ENCODE measurements around the gene PLXNA1.
A peak's percentile ranks its signal among the peaks of the same experiment; 100 is the strongest.

The PLXNA1 gene

GRCh38 chr3:126982471-126983175 lies at the start of gene PLXNA1:
Gene PLXNA1 (plus strand): TSS chr3:126983115. CDS start chr3:126988594, 5,479 bp downstream.
- TF ChIP-seq EP300 (IDR thresholded peaks at IDR 0.05; ENCODE audit: borderline replicate concordance) (peak; percentile 23; the same call in 1 of the 2 replicates), REST (IDR thresholded peaks at IDR 0.05; ENCODE audit: low read depth) (no peak), NFIC (IDR thresholded peaks at IDR 0.05) (no peak), FOXM1 (IDR thresholded peaks at IDR 0.05; ENCODE audit: borderline replicate concordance, low read depth) (no peak), EGR1 (IDR thresholded peaks at IDR 0.05) (no peak), CEBPB (IDR thresholded peaks at IDR 0.05) (no peak), RAD21 (IDR thresholded peaks at IDR 0.05; ENCODE audit: low read depth) (peak; percentile 65; the same call in 1 of the 2 replicates), TCF12 (IDR thresholded peaks at IDR 0.05; ENCODE audit: low read depth) (0 out of 2 replicates have a peak, but pooled peaks have one; percentile 62), CREB1 (IDR thresholded peaks at IDR 0.05; ENCODE audit: low read depth) (no peak), ZBTB7A (IDR thresholded peaks at IDR 0.05; ENCODE audit: low read depth) (peak; percentile 44; the same call in 1 of the 2 replicates), TAF1 (IDR thresholded peaks at IDR 0.05; ENCODE audit: low read depth) (no peak), YY1 (IDR thresholded peaks at IDR 0.05; ENCODE audit: low read depth) (no peak), TEAD4 (IDR thresholded peaks at IDR 0.05) (peak; percentile 68)
- TF ChIP-seq, protein P1, sequence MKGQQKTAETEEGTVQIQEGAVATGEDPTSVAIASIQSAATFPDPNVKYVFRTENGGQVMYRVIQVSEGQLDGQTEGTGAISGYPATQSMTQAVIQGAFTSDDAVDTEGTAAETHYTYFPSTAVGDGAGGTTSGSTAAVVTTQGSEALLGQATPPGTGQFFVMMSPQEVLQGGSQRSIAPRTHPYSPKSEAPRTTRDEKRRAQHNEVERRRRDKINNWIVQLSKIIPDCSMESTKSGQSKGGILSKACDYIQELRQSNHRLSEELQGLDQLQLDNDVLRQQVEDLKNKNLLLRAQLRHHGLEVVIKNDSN (IDR thresholded peaks at IDR 0.05) = no peak
- TF ChIP-seq, protein P2, sequence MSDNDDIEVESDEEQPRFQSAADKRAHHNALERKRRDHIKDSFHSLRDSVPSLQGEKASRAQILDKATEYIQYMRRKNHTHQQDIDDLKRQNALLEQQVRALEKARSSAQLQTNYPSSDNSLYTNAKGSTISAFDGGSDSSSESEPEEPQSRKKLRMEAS (IDR thresholded peaks at IDR 0.05) = peak; percentile 82

GRCh38 chr3:126934031-126934531 lies 48.8 kb upstream of the PLXNA1 start:
- TF ChIP-seq NFIC (IDR thresholded peaks at IDR 0.05) = no peak
- no peak for TF ChIP-seq TEAD4 (IDR thresholded peaks at IDR 0.05)
- TF ChIP-seq REST (IDR thresholded peaks at IDR 0.05; ENCODE audit: low read depth) = no peak
- TF ChIP-seq, protein P1 (IDR thresholded peaks at IDR 0.05) = no peak
- no peak for TF ChIP-seq CEBPB (IDR thresholded peaks at IDR 0.05)
- TF ChIP-seq RAD21 (IDR thresholded peaks at IDR 0.05; ENCODE audit: low read depth) = no peak
- TF ChIP-seq TAF1 (IDR thresholded peaks at IDR 0.05; ENCODE audit: low read depth) = no peak
- TF ChIP-seq, protein P2 (IDR thresholded peaks at IDR 0.05) = no peak
- TF ChIP-seq TCF12 (IDR thresholded peaks at IDR 0.05; ENCODE audit: low read depth) = no peak
- no peak for TF ChIP-seq CREB1 (IDR thresholded peaks at IDR 0.05; ENCODE audit: low read depth)
- TF ChIP-seq ZBTB7A (IDR thresholded peaks at IDR 0.05; ENCODE audit: low read depth) = no peak
- no peak for TF ChIP-seq EP300 (IDR thresholded peaks at IDR 0.05; ENCODE audit: borderline replicate concordance)
- TF ChIP-seq YY1 (IDR thresholded peaks at IDR 0.05; ENCODE audit: low read depth) = no peak
- TF ChIP-seq FOXM1 (IDR thresholded peaks at IDR 0.05; ENCODE audit: borderline replicate concordance, low read depth) = no peak

DNA sequence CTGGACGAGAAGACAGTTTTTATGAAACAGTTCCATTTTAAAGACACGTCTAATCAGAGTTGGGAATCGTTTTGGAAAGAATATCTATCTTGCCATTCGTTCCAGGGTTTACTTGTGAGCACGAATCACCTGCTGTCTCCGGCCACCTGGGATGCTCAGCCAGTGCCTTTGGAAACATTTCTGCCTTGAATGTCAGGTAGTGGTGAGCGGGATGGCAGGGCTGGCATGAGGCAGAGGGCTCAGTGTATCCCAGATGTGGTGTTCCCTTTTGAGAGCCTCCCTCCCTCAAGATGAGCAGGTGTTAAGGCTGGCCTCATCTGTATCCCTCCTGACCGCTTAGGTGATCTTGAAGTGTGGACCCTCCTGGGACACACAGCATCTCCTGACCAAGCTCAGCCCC lies 47.9 kb upstream of the PLXNA1 start:
- no peak for TF ChIP-seq ZBTB7A (IDR thresholded peaks at IDR 0.05; ENCODE audit: low read depth)
- TF ChIP-seq CEBPB (IDR thresholded peaks at IDR 0.05) = no peak
- TF ChIP-seq CREB1 (IDR thresholded peaks at IDR 0.05; ENCODE audit: low read depth) = no peak
- no peak for TF ChIP-seq EP300 (IDR thresholded peaks at IDR 0.05; ENCODE audit: borderline replicate concordance)
- no peak for TF ChIP-seq TAF1 (IDR thresholded peaks at IDR 0.05; ENCODE audit: low read depth)
- no peak for TF ChIP-seq NFIC (IDR thresholded peaks at IDR 0.05)
- no peak for TF ChIP-seq REST (IDR thresholded peaks at IDR 0.05; ENCODE audit: low read depth)
- TF ChIP-seq TCF12 (IDR thresholded peaks at IDR 0.05; ENCODE audit: low read depth) = no peak
- TF ChIP-seq, protein P1 (IDR thresholded peaks at IDR 0.05) = no peak
- TF ChIP-seq RAD21 (IDR thresholded peaks at IDR 0.05; ENCODE audit: low read depth) = no peak
- no peak for TF ChIP-seq YY1 (IDR thresholded peaks at IDR 0.05; ENCODE audit: low read depth)
- TF ChIP-seq, protein P2 (IDR thresholded peaks at IDR 0.05) = no peak
- TF ChIP-seq EGR1 (IDR thresholded peaks at IDR 0.05) = no peak
- no peak for TF ChIP-seq TEAD4 (IDR thresholded peaks at IDR 0.05)
- TF ChIP-seq FOXM1 (IDR thresholded peaks at IDR 0.05; ENCODE audit: borderline replicate concordance, low read depth) = no peak

Measured in Ishikawa (cell line).